GM23248 (cell line): ENCODE measurements around the gene MET. TPM values are rescaled to one million over a fixed set of nuclear protein-coding genes. Genes with fewer than 3 reads are reported as not detected.

Experiments used
- DNase-seq: peaks from one replicate; pipeline ENCODE4 v3.0.0-alpha.2; 2015
- H2AFZ ChIP-seq: fragments of 200-600 bp; sonication (generic); 2 replicates; pipeline ENCODE4 v1.6.1; 2016; ENCODE audit warnings: antibody characterized with exemption
- H3F3A ChIP-seq: fragments of 200-600 bp; sonication (generic); 2 replicates; pipeline ENCODE4 v1.6.1; 2016; ENCODE audit warnings: mild to moderate bottlenecking, antibody characterized with exemption, mixed run types; ENCODE audit not compliant: insufficient read depth
- H3K27ac ChIP-seq: fragments of 200-600 bp; sonication (generic); 2 replicates; pipeline ENCODE4 v1.5.1; 2016; ENCODE audit warnings: mild to moderate bottlenecking
- H3K27me3 ChIP-seq: fragments of 200-600 bp; sonication (generic); replicated peaks from 2 replicates; pipeline ENCODE4 v1.6.1; 2016; ENCODE audit warnings: mild to moderate bottlenecking; ENCODE audit not compliant: insufficient read depth
- H3K36me3 ChIP-seq: fragments of 200-600 bp; sonication (generic); 2 replicates; pipeline ENCODE4 v1.6.1; 2016; ENCODE audit warnings: low read depth, mild to moderate bottlenecking
- H3K4me1 ChIP-seq: fragments of 200-600 bp; sonication (generic); 2 replicates; pipeline ENCODE4 v1.6.1; 2016; ENCODE audit warnings: mild to moderate bottlenecking; ENCODE audit not compliant: insufficient read depth
- H3K4me2 ChIP-seq: fragments of 200-600 bp; sonication (generic); one replicate; pipeline ENCODE4 v1.6.1; 2016; ENCODE audit warnings: mild to moderate bottlenecking; ENCODE audit not compliant: unreplicated experiment
- H3K4me3 ChIP-seq: fragments of 200-600 bp; sonication (generic); 2 replicates; pipeline ENCODE4 v1.5.1; 2016; ENCODE audit warnings: mild to moderate bottlenecking
- H3K79me2 ChIP-seq: fragments of 200-600 bp; sonication (generic); 2 replicates; pipeline ENCODE4 v1.6.1; 2016; ENCODE audit warnings: mild to moderate bottlenecking; ENCODE audit not compliant: insufficient read depth
- H3K9ac ChIP-seq: fragments of 200-600 bp; sonication (generic); 2 replicates; pipeline ENCODE4 v1.6.1; 2016; ENCODE audit warnings: mild to moderate bottlenecking
- H3K9me2 ChIP-seq: fragments of 200-600 bp; sonication (generic); 2 replicates; pipeline ENCODE4 v1.6.1; 2016; ENCODE audit warnings: mixed run types, mild to moderate bottlenecking, moderate library complexity; ENCODE audit not compliant: insufficient read depth
- H3K9me3 ChIP-seq: fragments of 200-600 bp; sonication (generic); one replicate; pipeline ENCODE4 v1.6.1; 2017; ENCODE audit warnings: low read depth
- H4K20me1 ChIP-seq: fragments of 200-600 bp; sonication (generic); 2 replicates; pipeline ENCODE4 v1.6.0; 2016; ENCODE audit not compliant: insufficient read depth
- EZH2 ChIP-seq: fragments of 200-600 bp; sonication (generic); IDR thresholded peaks from 2 replicates; pipeline ENCODE4 v1.6.1; 2018; ENCODE audit warnings: antibody characterized with exemption, mild to moderate bottlenecking; ENCODE audit not compliant: insufficient read depth, poor library complexity, severe bottlenecking
- WGBS, 2 experiments: methylation state at CpG; one replicate each; pipeline ENCODE4 v1.1.6; 2015 to 2017; ENCODE audit warnings: low lambda C conversion rate in 2 of 2, low coverage in 1 of 2; ENCODE audit errors: missing lambda C conversion rate in 2 of 2; 5-methylcytosine and 5-hydroxymethylcytosine counted together
- in situ Hi-C: fragments of 300-500 bp; cut with MboI; formaldehyde crosslinking; loops from 2 replicates; pipeline ENCODE4 v1.15.0; 2020
- polyA plus RNA-seq: library from polyadenylated mRNA; unstranded; fragments of >200 nt; fragmentation: Nextera tagmentation; extraction: Ambion mirVana; gene quantifications from 2 replicates; pipeline ENCODE4 v1.2.1, GENCODE V29; 2016
- total RNA-seq: library from RNA; depleted of rRNA; stranded (reverse); fragments of >200 nt; shearing (Covaris generic); gene quantifications from 2 replicates; pipeline ENCODE4 v1.2.3, GENCODE V29; 2014; rRNA removed

The MET gene
- total and polyA plus RNA-seq, 2 experiments from 2014 or later, result 25.3 to 62.3 TPM

DNA sequence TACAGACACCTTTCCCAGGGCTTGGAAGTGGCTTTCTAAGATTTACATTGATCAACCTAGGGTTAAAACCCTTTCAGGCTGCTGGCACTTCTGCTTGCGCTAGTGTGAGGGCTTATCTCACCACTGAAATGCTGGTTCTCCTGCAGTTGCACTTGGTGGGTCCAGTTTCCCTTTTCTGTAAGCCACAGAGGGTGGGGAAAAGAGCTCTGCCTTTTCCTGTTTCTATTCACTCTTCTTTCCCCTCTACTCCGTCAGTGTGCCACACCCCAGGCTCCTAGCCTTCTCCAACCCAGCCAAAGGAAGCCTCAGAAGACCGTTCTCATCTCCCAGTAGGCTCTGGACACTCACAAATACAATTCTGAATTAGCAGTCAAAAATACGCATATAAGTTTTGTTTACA is 171.4 kb downstream of the MET start:
- TF ChIP-seq EZH2, result no peak
- H3K9ac ChIP-seq, result no peak overlapping the region
- H3K4me1 ChIP-seq, result no peaks in the 10 kb centered on the region
- no peaks in the 10 kb centered on the region for H3K9me3 ChIP-seq
- no peak overlapping the region; the same call in 1 of the 2 replicates for H2AFZ ChIP-seq
- H3K9me2 ChIP-seq, result no peaks in the 10 kb centered on the region
- WGBS, 2 experiments, result 72 to 77% methylated on average over 4 of the region's 4 CpGs
- DNase-seq, result no peak
- no peak overlapping the region for H3K4me2 ChIP-seq
- H3K27me3 ChIP-seq, result no peaks in the 10 kb centered on the region
- no peak overlapping the region for H3K4me3 ChIP-seq
- no peaks in the 10 kb centered on the region for H3K79me2 ChIP-seq
- no peaks in the 10 kb centered on the region for H4K20me1 ChIP-seq
- no peaks in the 10 kb centered on the region for H3K36me3 ChIP-seq
- no peaks in the 10 kb centered on the region for H3F3A ChIP-seq
- no peak overlapping the region for H3K27ac ChIP-seq
- in situ Hi-C loops, result no loop called here

Other genes with a start within 250 kb of the MET start
- gene CAV2, start 172.5 kb upstream of the MET start, total RNA-seq, result 251 and 283 TPM in 2 replicates
- 344 and 358 TPM in 2 replicates for gene CAV2, start 172.5 kb upstream of the MET start, polyA plus RNA-seq
- 1,062 and 1,092 TPM in 2 replicates for gene CAV1, start 147.2 kb upstream of the MET start, total RNA-seq
- 1,736 and 1,789 TPM in 2 replicates for gene CAV1, start 147.2 kb upstream of the MET start, polyA plus RNA-seq
- 170 and 201 TPM in 2 replicates for gene CAPZA2, start 190.4 kb downstream of the MET start, total RNA-seq
- 301 and 323 TPM in 2 replicates for gene CAPZA2, start 190.4 kb downstream of the MET start, polyA plus RNA-seq